NCI-H146 treated with DMSO at 0.1 percent for 48 hours (cell line): ENCODE results near the gene ATP7B.
"Not testable (repeated sequence)": the region's sequence is repeated elsewhere in the genome, so short reads cannot be mapped to it uniquely, and the experiment has no call there.

Experiments used
- DNase-seq: peaks from one replicate; lab custom pipeline; 2025; ENCODE audit not compliant: unreplicated experiment; lab: John Stamatoyannopoulos, UW

The ATP7B gene

DNA sequence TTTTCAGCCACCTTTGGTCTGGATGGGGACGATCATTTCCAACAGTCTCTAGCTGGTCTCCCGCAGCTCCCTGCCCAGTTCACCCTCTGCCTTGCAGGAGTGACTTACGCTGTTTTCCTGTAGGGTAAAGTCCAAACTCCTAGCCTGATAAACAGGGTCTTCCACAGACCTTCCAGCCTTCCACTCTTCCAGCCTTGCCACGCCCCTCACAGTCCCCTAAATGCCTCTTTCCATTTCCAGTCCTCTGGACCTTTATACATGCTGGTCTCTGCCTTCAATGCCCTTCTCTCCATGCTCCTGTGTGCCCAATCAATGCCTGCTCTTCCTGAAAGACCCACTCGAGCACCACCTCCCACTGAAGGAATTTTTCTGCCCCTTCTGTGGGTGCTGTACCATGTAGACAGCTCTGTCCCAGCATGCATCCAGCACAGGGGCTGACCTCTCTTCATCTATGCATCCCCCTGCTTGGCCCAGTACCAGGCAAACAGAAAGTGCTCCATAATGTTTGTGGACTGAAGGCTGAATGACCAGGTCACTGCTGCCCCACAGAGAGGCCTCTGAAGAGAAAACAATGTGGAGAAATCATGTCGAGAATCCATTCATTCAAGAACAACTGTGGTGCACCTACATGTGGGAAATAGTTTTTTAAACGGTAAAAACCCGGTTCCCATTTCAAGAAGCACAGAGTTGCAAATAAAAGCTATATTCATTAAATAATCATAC lies 4.6 kb downstream of the ATP7B start:
- no peak for DNase-seq

DNA sequence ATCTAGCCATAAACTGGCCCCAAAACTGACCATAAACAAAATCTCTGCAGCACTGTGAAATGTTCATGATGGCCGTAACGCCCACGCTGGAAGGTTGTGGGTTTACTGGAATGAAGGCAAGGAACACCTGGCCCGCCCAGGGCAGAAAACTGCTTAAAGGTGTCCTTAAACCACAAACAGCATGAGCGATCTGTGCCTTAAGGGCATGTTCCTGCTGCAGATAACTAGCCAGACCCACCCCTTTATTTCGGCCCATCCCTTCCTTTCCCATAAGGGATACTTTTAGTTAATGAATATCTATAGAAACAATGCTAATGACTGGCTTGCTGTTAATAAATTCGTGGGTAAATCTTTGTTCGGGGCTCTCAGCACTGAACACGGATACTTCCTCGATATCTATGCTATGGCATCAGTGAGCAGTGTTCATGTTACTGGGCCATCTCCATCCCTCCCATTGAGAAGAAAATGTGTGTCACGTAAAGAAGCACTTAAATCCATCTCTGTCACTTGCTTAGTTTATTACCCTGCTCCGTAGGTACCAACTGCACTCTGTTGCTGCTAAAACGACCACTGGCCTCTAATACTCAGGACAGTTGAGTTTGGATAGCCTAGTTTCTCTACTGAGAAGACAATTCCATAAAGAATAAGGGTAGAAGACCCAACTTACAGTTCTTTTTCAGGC lies 5.3 kb downstream of the ATP7B start:
- no peak for DNase-seq

DNA sequence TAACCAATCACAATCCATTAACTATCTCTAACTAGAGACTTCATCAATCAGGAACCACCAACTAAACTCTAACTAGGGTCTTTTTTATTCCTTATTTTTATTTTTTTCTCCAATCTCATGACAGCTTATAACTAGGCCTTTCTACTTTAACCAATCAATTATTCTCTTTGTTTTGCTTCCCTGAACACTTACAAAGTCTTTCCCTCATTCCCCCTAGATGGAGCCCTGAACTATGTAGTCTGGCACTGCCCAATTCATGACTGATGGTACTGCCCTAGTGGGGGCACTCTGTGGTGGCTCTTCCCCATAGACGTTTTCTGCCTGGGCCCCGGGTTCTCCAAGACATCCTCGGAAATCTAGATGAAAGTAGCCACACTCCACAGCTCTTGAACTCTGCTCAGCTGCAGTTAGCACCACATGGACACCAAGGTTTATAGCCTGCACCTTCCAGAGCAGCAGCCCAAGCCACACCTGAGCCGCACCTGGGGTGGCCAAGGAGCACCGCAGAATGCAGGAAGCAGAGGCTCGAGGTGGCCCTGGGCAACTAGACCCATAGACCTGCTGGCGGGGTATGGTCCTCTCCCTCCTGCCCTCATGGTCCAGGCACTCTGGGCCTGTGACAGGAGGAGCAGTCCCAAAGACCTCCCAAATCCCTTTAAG lies 6.6 kb downstream of the ATP7B start:
- no peak for DNase-seq

DNA sequence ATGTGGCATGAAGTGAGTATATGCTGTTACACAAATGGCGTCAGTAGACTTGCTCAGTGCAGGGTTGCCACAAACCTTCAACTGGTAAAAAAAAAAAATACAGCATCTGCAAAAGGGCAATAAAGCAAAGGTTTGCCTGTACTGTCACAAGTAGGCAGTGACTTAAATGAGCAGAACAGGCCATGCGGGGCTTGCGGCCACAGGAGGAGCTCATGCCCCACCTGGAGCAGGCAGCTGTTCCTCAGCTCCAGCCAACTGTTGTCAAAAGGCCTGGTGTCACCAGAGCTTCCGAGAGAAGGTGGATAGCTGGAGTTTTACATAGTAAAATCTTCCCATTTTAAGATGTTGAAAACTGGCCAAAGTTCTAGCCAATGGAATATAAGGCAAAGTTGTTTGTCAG lies 7.7 kb downstream of the ATP7B start:
- no peak for DNase-seq

DNA sequence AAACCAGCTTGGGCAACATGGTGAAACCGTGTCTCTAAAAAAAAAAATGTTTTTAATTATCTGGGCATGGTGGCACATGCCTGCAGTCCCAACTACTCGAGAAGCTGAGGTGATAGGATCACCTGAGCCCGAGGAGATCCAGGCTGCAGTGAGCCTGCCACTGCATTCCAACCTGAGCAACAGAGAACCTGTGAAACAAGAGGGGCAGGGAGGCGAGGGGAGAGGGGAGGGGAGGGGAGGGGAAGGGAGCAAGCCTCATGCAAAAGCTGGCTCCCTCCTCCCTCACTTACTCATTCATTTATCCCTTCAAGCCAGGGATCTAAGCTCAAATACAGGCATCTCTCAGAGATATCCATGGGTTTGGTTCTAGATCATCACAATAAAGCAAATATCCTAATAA lies 8.9 kb downstream of the ATP7B start:
- no peak for DNase-seq

DNA sequence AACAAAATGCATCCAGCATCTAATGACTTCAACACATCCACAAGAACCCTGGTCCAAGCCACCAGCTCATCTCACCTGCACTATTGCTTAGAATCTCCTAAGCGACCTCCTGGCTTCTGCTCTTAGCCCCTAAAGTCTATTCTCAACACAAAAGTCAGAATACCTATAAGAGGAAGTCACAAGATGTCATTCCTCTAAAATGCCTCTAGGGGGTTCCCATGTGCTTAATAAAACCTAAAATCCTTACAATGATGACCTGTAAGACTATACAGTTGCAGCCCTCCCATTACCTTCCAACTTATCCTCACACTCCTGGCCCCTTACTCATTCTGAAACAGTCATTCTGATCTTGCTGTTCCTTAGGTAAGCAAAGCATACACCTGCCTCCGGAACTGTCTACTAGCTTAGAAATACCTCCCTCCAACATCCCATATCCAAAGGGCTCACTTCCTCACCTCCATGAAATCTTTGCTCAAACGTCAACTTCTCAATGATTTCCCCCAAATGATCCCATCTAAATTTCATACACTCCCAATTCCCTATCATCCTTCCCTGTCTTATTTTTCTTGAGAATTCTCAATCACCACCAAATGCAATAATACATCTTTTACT lies 10.0 kb downstream of the ATP7B start:
- peak; percentile 22 for DNase-seq

DNA sequence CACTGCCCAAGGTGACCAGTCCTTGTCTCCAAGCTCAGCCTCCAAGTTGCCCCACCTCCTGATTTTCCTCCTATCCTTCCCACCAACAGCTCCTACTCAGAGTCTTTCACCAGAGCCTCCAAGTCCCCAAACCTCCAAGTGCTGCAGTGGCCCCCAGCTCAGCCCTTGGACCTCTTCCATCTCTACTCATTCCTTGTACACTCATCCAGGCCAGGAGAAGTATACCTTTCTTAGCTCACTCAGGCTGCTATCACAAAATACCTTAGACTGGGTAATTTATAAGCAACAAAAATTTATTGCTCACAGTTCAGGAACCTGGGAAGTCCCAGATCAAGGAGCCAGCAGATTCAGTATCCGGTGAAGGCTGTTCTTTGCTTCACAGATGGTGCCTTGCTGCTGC lies 11.3 kb downstream of the ATP7B start:
- DNase-seq: no peak

DNA sequence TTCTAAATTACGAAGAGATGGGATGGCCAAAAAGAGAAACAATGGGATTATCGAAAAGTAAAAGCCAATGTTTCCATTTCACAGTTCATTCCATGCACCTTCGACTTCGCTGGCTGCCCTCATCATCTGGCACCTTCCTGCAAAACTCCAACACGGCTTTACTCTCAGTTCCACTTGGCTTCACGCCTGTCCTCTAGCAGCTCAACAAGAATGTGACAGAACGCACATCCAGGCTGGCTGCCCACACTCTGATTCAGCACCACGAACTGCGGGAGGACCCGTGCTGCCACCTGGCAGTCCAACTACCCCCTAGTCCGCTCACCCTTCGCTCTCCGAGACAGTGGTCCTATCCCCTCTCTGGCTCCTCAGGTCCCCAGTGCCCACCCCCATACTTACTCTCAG lies 11.7 kb downstream of the ATP7B start:
- DNase-seq: no peak

DNA sequence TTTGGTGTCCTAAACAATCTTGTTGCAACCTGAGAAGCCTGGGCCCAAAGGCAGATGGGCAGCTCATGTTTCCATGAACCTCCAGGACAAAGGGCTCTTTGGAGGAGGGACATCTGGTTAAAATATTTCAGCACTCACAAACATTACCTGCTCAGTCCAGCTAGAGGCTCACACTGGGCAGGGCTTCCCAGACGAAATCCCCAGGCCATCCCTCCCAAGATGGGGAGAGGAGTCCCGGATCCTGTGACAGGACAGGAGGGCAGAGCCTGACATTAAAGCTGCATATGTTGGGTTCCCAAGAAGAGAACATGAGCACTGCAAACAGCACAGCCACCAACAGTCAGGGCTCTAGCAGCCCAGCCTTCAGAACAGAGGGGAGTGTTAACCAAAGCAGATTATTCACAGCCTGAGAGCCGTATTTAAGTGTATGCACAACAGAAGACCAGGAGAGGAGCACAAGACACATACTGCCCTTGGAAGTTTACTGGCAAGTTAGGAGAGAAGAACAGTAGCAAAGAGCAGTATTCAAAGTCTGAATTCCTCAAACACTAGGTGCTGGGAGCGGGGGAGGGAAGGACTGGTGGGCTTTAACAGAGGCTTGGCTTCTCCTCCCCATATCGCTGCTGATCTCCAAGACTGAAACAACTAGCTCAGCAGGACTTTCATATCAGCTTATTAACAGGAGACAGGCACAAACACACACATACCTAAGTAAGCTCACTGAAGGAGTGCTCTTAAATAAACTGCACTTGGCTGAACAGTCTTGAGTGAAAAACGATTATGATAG lies 12.3 kb downstream of the ATP7B start:
- no peak for DNase-seq

DNA sequence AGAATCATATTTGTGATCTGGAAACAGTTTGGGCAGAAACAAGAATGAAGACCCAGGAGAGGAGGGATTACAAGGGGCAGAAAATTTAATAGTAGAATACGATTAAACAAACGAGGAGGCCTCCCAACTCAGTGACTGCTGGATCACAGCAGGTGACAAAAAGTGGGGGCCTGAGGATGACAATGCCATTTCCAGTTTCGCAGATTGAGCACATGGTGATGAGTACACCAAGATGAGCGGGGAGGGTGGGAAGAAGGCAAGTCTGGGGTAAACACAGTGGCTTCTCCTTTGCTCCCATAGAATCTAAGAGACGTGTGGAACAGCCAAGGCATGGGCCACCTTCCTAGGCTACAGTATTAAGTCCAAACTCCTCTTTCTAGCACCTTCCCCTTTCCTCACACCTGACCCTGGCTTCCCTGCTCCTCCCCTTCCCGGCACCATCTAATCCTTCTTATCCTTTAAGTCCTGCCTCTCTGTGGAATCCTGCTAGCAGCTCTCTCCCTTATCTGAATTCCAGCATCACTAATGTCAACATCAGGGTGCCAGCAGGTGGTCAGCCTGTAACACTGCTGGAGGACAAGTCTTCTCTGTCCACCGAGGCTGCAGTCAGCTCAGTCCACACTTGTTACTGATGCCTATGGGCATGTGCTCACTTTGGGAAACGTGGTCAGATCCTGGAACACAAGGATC lies 13.5 kb downstream of the ATP7B start:
- peak; percentile 90 for DNase-seq

DNA sequence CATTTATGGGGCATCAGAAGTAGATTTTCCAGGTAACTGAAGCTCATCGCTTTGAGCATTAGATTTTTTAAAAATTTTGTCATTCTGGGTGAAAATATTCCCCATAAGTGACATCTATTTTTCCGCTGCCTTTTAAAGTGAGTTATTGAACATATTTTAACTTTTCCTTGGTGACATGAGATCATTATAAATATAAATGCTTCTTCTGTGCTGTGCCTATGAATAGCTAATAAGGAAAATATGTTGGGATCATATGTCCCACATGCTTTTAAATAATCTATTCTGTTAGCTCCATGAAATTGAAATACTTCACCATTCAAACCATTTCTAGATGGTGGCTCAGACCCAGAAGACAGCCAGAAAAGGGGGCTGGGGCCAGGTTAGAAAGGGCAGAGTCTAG lies 14.1 kb downstream of the ATP7B start:
- DNase-seq: no peak

DNA sequence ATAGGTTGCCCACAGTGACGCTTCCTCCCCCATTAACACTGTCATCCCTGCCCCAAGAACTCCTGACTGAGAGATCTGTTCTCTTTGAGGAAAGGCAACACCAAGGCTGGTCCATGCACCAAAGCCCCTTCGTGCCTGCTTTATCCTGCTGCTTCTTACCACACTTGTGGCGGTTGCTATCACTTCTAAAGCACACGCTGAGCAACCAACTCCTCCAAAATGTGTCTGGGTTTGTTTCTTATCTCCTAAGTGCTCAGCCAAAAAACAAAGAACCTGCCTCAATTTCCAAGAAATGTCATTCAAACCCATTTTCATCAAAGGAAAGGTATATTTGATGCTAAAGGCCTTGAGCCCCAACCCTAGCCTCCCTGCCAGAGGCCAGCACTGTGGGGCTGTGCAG lies 14.6 kb downstream of the ATP7B start:
- no peak for DNase-seq

DNA sequence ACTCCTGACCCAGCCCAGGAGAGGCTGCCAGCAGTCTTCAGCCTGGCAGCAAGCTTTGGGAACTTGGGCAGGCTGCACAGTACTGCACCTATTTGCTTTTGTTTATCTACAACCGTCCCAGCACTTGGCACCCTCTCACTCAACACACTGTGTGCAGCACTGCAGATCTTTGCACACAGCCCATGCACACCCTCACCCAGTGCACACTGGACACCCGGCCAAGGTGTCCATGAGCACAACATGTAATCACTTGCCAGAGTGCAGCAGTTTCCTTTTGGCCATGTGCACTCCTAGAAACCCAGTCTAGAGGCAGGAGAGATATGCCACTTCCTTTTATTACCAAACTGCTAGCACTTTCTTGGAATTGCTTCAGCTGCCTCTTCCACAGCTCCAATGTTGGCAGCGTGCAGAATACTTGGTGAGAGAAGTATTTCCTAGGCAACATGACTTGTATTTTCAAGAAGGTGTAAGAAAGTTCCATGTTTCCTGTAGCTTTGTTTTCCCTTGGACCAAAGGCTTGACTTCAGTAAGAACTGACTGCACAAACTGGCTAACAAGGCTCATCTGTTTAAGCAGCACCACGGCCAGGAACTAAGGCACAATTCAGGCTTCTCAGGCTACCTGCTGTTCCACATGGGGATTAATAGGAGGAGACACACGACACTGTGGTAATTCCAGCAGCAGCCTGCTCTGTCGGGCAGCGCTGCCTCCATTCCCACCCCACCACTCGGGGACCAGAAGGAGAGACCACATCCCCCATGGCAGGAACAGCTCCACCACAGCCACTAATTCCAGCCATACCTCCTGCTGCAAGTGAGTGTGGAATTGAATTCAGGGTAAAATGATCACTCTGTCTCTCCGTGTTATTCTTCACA lies 15.3 kb downstream of the ATP7B start:
- peak; percentile 11 for DNase-seq

DNA sequence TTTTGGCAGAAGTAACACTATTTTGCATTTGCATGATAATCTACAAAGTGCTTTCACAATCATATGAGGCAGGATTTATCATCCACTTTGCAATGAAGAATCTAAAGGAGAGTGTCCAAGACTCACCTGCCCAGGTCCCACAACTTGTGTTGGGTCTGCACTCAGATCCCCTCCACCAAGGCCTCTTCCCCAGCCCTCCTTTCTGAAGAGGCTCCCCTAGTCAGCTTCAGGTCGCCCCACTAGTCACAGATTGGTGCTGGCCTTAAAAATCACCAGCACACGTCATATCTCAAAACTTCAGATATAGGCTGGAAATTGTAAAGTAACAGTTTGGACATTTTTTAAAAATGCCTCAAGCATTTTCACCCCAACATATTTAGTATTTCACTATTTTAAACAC lies 17.5 kb downstream of the ATP7B start:
- DNase-seq: no peak

DNA sequence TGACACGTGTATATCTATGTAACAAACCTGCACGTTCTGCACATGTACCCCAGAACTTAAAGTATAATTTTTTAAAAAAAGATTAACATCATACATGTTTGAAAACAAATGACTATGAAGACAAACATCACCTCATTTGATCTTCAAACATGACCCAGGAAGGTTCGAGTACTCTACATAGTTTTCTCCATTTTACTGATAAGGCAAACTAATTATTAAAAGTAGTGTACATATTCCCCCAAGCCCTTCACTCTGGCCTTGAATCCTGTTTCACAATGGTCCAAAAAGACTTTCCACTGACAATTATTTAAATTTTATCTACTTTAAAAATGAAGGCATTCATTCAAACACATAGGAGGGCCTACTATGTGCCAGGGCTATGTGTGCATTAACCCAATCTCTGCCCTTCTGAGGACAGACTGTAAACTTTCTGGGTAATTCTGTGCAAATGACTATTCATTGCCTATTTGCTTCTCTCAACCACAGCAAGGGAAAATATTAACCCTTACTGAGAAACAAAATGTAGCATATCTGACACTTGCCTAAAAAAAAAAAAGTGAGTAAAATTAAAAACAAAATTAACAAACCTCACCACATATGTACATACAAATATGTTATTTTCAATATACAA lies 22.1 kb downstream of the ATP7B start:
- DNase-seq: no peak

DNA sequence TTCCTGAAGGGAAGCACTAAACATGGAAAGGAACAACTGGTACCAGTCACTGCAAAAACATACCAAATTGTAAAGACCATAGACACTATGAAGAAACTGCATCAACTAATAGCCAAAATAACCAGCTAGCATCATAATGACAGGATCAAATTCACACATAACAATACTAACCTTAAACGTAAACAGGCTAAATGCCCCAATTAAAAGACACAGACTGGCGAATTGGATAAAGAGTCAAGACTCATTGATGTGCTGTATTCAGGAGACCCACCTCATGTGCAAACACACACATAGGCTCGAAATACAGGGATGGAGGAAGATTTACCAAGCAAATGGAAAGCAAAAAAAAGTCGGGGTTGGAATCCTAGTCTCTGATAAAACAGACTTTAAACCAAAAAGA lies 26.3 kb downstream of the ATP7B start:
- DNase-seq: not testable (repeated sequence)

DNA sequence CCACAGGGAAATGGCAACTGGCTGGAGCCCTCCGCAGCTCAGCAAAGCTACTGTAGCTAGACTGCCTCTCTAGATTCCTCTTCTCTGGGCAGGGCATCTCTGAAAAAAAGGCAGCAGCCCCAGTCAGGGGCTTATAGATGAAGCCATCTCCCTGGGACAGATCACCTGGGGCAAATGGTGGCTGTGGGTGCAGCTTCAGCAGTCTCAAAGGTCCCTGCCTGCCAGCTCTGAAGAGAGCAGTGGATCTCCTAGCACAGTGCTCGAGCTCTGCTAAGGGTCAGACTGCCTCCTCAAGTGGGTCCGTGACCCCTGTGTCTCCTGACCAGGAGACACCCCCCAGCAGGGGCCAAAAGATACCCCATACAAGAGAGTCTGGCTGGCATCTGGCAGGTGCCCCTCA lies 28.0 kb downstream of the ATP7B start:
- DNase-seq: not testable (repeated sequence)

DNA sequence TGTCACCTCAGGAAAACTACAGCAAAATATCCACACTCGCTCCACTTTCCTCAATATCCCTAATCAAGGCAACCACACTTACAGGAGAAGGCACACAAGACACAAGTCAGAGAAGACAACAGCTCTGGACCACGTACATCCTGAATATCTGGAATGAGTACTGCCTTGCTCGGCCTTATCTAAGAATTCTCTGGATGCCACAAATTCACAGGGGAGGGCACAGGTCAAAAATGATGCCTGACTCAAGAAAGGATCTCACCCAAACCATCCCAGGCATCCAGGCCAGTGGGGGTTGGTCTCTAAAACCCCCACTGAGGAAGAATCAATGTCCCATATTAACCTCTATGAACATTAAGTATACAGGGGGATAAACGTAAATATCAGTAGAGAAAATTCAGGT lies 29.9 kb downstream of the ATP7B start:
- DNase-seq: no peak

DNA sequence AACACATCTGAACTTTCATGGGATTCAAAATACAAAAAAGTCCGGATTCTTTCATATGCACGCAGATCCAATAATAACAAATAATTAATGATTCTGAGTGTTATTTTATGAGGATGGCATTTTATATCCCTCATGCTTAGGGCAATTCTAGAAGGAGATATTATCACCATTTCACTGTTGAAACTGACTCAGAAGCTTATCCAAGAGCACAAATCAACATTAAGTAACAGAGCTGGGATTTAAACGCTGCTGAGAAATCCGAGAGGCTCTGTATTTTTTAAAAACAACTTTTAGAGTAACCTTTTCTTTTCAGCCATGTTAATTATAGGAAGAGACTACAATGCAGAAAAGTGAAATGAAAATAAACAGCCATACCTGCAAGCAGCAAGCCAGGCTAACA lies 30.3 kb downstream of the ATP7B start:
- DNase-seq: no peak
